OCI-LY7 (cell line): ENCODE data around the gene SDHA. TPM values are rescaled to one million over a fixed set of nuclear protein-coding genes. Genes with fewer than 3 reads are reported as not detected.
"Not testable (repeated sequence)": the region's sequence is repeated elsewhere in the genome, so short reads cannot be mapped to it uniquely, and the experiment has no call there.

Experiments used
- BruUV-seq: library from RNA; stranded (reverse); fragments of 400-500 nt; replicated peaks from 2 replicates; lab custom pipeline; 2021; lab: Mats Ljungman, UMichigan
- CTCF ChIA-PET: fragments of 300-600 bp; sonication (Branson Sonifier 250); formaldehyde crosslinking; loops from one replicate; lab custom pipeline; 2022; ENCODE audit warnings: antibody characterized with exemption; ENCODE audit not compliant: unreplicated experiment; lab: Charles Lee
- POLR2A ChIA-PET: fragments of 300-600 bp; sonication (Branson Sonifier 250); formaldehyde crosslinking; loops from one replicate; lab custom pipeline; 2022; ENCODE audit warnings: antibody characterized with exemption; lab: Charles Lee
- DNase-seq: peaks from one replicate; pipeline ENCODE4 v3.0.0-alpha.2; 2015; ENCODE audit warnings: low spot score
- H2AFZ ChIP-seq: fragments of 200-600 bp; sonication (generic), shearing (Covaris generic); 2 replicates; pipeline ENCODE4 v1.6.1; 2014; ENCODE audit warnings: mild to moderate bottlenecking, antibody characterized with exemption, low read length, moderate library complexity
- H3K27ac ChIP-seq: fragments of 200-600 bp; sonication (generic); 2 replicates; pipeline ENCODE4 v1.5.1; 2014; ENCODE audit warnings: mixed run types, low read depth, mild to moderate bottlenecking, moderate library complexity, low read length, inconsistent platforms; ENCODE audit not compliant: poor library complexity, severe bottlenecking
- H3K36me3 ChIP-seq: fragments of 200-600 bp; sonication (generic); 2 replicates; pipeline ENCODE4 v1.6.1; 2014; ENCODE audit warnings: mild to moderate bottlenecking, antibody characterized with exemption, low read length, moderate library complexity, mixed read lengths; ENCODE audit not compliant: insufficient read depth
- H3K4me1 ChIP-seq: fragments of 200-600 bp; sonication (generic); 2 replicates; pipeline ENCODE4 v1.5.1; 2014; ENCODE audit warnings: mild to moderate bottlenecking, low read length; ENCODE audit not compliant: insufficient read depth, poor library complexity, severe bottlenecking
- H3K4me2 ChIP-seq: fragments of 200-600 bp; sonication (generic); 2 replicates; pipeline ENCODE4 v1.6.1; 2014; ENCODE audit warnings: mild to moderate bottlenecking, low read length
- H3K4me3 ChIP-seq: fragments of 200-600 bp; sonication (generic); 2 replicates; pipeline ENCODE4 v1.5.1; 2014; ENCODE audit warnings: mild to moderate bottlenecking, low read depth, low read length; ENCODE audit not compliant: poor library complexity, severe bottlenecking
- H3K79me2 ChIP-seq: fragments of 200-600 bp; sonication (generic); 2 replicates; pipeline ENCODE4 v1.6.1; 2016; ENCODE audit warnings: low read depth, mild to moderate bottlenecking, low read length, moderate library complexity, mixed read lengths; ENCODE audit not compliant: insufficient read depth
- H3K9me2 ChIP-seq: fragments of 200-600 bp; sonication (generic); 2 replicates; pipeline ENCODE4 v1.6.1; 2016; ENCODE audit warnings: mild to moderate bottlenecking, low read length, mixed read lengths; ENCODE audit not compliant: insufficient read depth
- H3K9me3 ChIP-seq: fragments of 200-600 bp; sonication (generic); 2 replicates; pipeline ENCODE4 v1.6.1; 2014; ENCODE audit warnings: mild to moderate bottlenecking, mixed run types, low read length, mixed read lengths
- H4K20me1 ChIP-seq: fragments of 200-600 bp; sonication (generic); 2 replicates; pipeline ENCODE4 v1.6.1; 2014; ENCODE audit warnings: mild to moderate bottlenecking, antibody characterized with exemption, low read length, moderate library complexity, mixed read lengths; ENCODE audit not compliant: insufficient read depth
- EZH2phosphoT487 ChIP-seq: fragments of 200-600 bp; sonication (generic); IDR thresholded peaks from 2 replicates; pipeline ENCODE4 v1.6.1; 2018; ENCODE audit warnings: low read depth, borderline replicate concordance, mild to moderate bottlenecking, mixed run types, antibody characterized with exemption, low read length, moderate library complexity, mixed read lengths
- intact Hi-C: fragments of 100-400 bp; cut with micrococcal nuclease; formaldehyde crosslinking; loops from one replicate; pipeline ENCODE4 v1.10.0; 2022; ENCODE audit not compliant: unreplicated experiment
- total RNA-seq, 2 experiments: library from RNA; depleted of rRNA in 1 of 2; stranded (reverse); fragments of >200 nt in 1 of 2; shearing (Covaris generic) in 1 of 2; gene quantifications; 2 replicates each; pipeline ENCODE4 v1.2.3, GENCODE V29; 2014 to 2022
- TF ChIP-seq, protein P1 (sequence below): fragments of 200-600 bp; sonication (generic); conservative IDR thresholded peaks from 2 replicates; pipeline ENCODE4 v1.5.1; 2014; ENCODE audit warnings: mild to moderate bottlenecking, antibody characterized with exemption, low read length, moderate library complexity, mixed read lengths

The SDHA gene
- total RNA-seq, 2 experiments from 2014 or later: 147 to 167 TPM

DNA sequence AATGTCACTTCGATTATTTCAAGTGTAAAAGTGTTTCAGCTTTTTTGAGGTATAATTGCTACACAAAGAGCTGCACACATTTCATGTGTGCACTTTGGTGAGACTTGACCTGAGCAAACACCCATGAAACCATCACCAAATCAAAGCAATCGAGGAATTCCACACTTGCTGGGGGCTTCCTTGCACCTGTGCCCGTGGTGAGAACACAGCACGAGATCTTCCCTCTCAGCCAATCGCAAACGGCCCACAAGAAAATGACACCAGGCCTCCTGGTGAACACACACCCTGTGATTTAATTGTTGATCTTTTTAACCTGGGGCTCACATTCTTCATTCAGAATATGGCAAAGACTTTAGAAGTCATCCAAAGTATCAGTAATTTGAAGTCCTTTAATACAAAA lies 79.3 kb downstream of the SDHA start:
- H3K4me2 ChIP-seq, H3K9me2 ChIP-seq, CTCF ChIA-PET, H3K27ac ChIP-seq, H4K20me1 ChIP-seq, H2AFZ ChIP-seq, H3K4me3 ChIP-seq, DNase-seq, H3K36me3 ChIP-seq, H3K9me3 ChIP-seq, intact Hi-C loops, BruUV-seq, POLR2A ChIA-PET, H3K79me2 ChIP-seq: not testable (repeated sequence)
- peaks cover 16% of the 10 kb centered on the region for H3K4me1 ChIP-seq

- not testable (repeated sequence) for H4K20me1 ChIP-seq
These were observed 80.0 kb downstream of the SDHA start for GRCh38 chr5:297991-298736.

DNA sequence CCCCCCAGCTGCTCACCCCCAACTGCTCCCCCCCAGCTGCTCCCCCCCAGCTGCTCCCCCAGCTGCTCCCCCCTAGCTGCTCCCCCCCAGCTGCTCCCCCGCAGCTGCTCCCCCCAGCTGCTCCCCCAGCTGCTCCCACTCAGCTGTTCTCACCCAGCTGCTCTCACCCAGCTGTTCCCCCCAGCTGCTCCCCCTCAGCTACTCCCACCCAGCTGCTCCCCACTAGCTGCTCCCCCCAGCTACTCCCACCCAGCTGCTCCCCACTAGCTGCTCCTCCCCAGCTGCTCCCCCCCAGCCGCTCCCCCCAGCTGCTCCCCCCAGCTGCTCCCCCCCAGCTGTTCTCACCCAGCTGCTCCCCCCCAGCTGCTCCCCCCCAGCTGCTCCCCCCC lies 80.6 kb downstream of the SDHA start:
- POLR2A ChIA-PET: interaction anchor here (0.6 kb wide), 1 partner anchor 11 kb away, joined by 3 read pairs; no protein-coding TSS in a partner anchor

More at GRCh38 chr5:297991-298736, 80.0 kb downstream of the SDHA start:
- H3K4me3 ChIP-seq, H3K27ac ChIP-seq, DNase-seq, CTCF ChIA-PET, H3K9me3 ChIP-seq, BruUV-seq, H3K4me2 ChIP-seq, intact Hi-C loops, POLR2A ChIA-PET, H3K79me2 ChIP-seq, H3K36me3 ChIP-seq, H3K9me2 ChIP-seq, H2AFZ ChIP-seq: not testable (repeated sequence)
- H3K4me1 ChIP-seq: peaks cover 18% of the 10 kb centered on the region

GRCh38 chr5:299921-300320 lies 81.8 kb downstream of the SDHA start:
- H4K20me1 ChIP-seq, H3K9me2 ChIP-seq, H3K27ac ChIP-seq, H3K79me2 ChIP-seq, H3K36me3 ChIP-seq, CTCF ChIA-PET, DNase-seq, POLR2A ChIA-PET, intact Hi-C loops, H3K4me2 ChIP-seq, H3K4me3 ChIP-seq, H2AFZ ChIP-seq, BruUV-seq, H3K9me3 ChIP-seq: not testable (repeated sequence)
- peaks cover 18% of the 10 kb centered on the region for H3K4me1 ChIP-seq

More for the DNA sequence above, 80.6 kb downstream of the SDHA start:
- TF ChIP-seq, protein P1, sequence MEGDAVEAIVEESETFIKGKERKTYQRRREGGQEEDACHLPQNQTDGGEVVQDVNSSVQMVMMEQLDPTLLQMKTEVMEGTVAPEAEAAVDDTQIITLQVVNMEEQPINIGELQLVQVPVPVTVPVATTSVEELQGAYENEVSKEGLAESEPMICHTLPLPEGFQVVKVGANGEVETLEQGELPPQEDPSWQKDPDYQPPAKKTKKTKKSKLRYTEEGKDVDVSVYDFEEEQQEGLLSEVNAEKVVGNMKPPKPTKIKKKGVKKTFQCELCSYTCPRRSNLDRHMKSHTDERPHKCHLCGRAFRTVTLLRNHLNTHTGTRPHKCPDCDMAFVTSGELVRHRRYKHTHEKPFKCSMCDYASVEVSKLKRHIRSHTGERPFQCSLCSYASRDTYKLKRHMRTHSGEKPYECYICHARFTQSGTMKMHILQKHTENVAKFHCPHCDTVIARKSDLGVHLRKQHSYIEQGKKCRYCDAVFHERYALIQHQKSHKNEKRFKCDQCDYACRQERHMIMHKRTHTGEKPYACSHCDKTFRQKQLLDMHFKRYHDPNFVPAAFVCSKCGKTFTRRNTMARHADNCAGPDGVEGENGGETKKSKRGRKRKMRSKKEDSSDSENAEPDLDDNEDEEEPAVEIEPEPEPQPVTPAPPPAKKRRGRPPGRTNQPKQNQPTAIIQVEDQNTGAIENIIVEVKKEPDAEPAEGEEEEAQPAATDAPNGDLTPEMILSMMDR: no peak
- no peak for TF ChIP-seq EZH2phosphoT487
- Histone ChIP-seq H3K4me1 (peaks cover 18% of the 10 kb centered on the region), H3K4me2 (no peak overlapping the region), H4K20me1 (no peaks in the 10 kb centered on the region; the same call in 1 of the 2 replicates), H3K4me3 (no peak overlapping the region), H3K9me3 (no peaks in the 10 kb centered on the region), H3K36me3 (no peaks in the 10 kb centered on the region; the same call in 1 of the 2 replicates), H3K79me2 (no peaks in the 10 kb centered on the region), H3K27ac (no peak overlapping the region), H3K9me2 (no peaks in the 10 kb centered on the region), H2AFZ (no peak overlapping the region)
- BruUV-seq: no TSS peak
- DNase-seq: no peak
- intact Hi-C loops: no loop called here
- CTCF ChIA-PET: no interaction called here

- H3K4me3 ChIP-seq, H2AFZ ChIP-seq, POLR2A ChIA-PET, H3K9me3 ChIP-seq, H3K9me2 ChIP-seq, H4K20me1 ChIP-seq, BruUV-seq, intact Hi-C loops, H3K27ac ChIP-seq, H3K79me2 ChIP-seq, H3K4me2 ChIP-seq, DNase-seq, CTCF ChIA-PET, H3K36me3 ChIP-seq: not testable (repeated sequence)
- peaks cover 18% of the 10 kb centered on the region for H3K4me1 ChIP-seq
These were observed 82.7 kb downstream of the SDHA start for GRCh38 chr5:300691-301435.
